HepG2 (cell line): ENCODE measurements around the gene PPP2R2D. TPM values are rescaled to one million over a fixed set of nuclear protein-coding genes. Genes with fewer than 3 reads are reported as not detected.

Experiments used
- AHDC1 ChIP-seq: sonication (generic); formaldehyde crosslinking; IDR thresholded peaks from 2 replicates; pipeline ENCODE4 v1.5.1; 2020; ENCODE audit warnings: mild to moderate bottlenecking, missing genetic modification reagents, borderline replicate concordance
- FUBP1 ChIP-seq: sonication (generic); formaldehyde crosslinking; IDR thresholded peaks from 2 replicates; pipeline ENCODE4 v1.5.1; 2020; ENCODE audit warnings: missing genetic modification reagents, mild to moderate bottlenecking, borderline replicate concordance
- MED8 ChIP-seq: sonication (generic); formaldehyde crosslinking; IDR thresholded peaks from 2 replicates; pipeline ENCODE4 v1.8.1; 2023; ENCODE audit warnings: mild to moderate bottlenecking, missing genetic modification reagents; ENCODE audit not compliant: insufficient replicate concordance
- PHF5A ChIP-seq: IDR thresholded peaks from one replicate; pipeline ENCODE4 v1.6.1; 2018; ENCODE audit warnings: low read depth, missing genetic modification reagents; ENCODE audit not compliant: unreplicated experiment
- RFX3 ChIP-seq: IDR thresholded peaks from 2 replicates; pipeline ENCODE4 v1.6.1; 2016; ENCODE audit warnings: missing biosample characterization, missing genetic modification reagents
- polyA plus RNA-seq, 8 experiments: library from polyadenylated mRNA; depleted of rRNA in 3 of 8; stranded (reverse) in 7 of 8; unstranded in 1 of 8; fragments of >200 nt; fragmentation: Illumina TruSeq in 4 of 8; extraction: Trizol in 4 of 8; gene quantifications; 2 replicates each; pipeline versions ENCODE4 v1.2.1 to v1.2.3, GENCODE V29; 2011 to 2016; ENCODE audit warnings: low read depth in 4 of 8, missing spikeins in 1 of 8, mixed read lengths in 1 of 8; ENCODE audit not compliant: insufficient read depth in 1 of 8
- total RNA-seq, 5 experiments: library from RNA; depleted of rRNA; stranded (reverse); fragments of >200 nt; fragmentation: Illumina TruSeq; extraction: Trizol; gene quantifications; 2 replicates each; pipeline ENCODE4 v1.2.3, GENCODE V29; 2016; ENCODE audit warnings: low read depth in 1 of 5

PPP2R2D gene
- total and polyA plus RNA-seq, 2 of the 13 experiments (the other 11 are each of a cell fraction or from before 2014, with no cell fraction given), result 32.7 to 33.2 TPM

GRCh38 chr10:132002004-132002403 is 101.2 kb downstream of the PPP2R2D start (continued):
- no peak for TF ChIP-seq AHDC1 (CRISPR knock-in tag)
- TF ChIP-seq RFX3, result no peak
- no peak for TF ChIP-seq MED8
- TF ChIP-seq FUBP1 (CRISPR knock-in tag), result no peak
- TF ChIP-seq PHF5A (CRISPR knock-in tag), result no peak
